ENCODE results near the gene FAAP100.

FAAP100 gene

DNA sequence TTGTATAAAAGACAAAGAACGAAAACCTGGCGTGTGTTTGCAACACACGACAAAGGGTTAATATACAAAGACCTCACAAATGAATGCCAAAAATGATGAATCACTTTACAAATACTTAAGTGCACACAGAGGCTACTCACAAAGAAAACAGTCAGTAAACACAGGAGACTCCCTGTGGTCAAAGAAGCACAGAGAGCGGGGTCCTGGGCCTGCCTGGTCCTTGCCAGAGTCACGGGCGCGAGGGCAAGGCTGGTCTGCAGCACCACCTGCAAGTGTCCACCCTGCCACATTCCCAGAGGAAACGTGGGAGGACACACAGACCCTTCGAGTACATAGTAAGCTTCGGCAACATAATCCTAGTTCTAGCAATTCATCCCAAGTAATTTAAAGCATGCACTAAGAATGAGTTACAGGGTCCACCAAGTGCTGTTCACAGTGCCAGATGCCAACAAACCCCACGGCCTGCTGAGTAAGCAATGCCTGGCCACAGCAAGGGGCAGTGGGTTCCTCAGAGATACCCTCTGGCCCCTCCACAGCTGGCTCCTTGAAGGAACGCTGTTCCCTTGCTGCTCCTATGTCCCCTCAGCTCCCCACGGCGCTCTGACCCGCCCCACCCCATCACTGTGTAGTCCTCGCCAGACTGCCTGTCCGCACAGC lies 24.6 kb upstream of the FAAP100 start:
- DNase-seq (ENCODE audit: low read depth in 4 of 4, low spot score in 1 of 4): no peak

DNA sequence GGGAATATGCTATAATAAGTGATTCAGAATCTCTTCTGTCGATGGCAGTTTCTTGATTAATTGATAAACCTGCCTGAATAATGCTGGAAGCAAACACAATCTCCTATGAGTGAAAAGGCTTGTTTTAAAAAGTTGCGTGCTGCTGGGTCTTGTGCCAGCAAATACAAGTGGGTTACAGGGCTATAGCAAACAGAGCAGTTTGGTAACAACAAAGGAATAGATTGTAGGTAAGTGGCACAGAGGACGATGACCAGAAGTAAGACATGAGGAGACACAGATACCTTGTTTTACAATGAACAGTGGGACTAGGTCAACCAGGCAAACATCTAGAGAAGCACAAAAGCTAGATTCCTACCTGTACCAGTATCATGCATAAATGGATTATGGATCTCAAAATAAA lies 23.7 kb upstream of the FAAP100 start:
- DNase-seq (ENCODE audit: low read depth in 4 of 4, low spot score in 1 of 4): no peak

DNA sequence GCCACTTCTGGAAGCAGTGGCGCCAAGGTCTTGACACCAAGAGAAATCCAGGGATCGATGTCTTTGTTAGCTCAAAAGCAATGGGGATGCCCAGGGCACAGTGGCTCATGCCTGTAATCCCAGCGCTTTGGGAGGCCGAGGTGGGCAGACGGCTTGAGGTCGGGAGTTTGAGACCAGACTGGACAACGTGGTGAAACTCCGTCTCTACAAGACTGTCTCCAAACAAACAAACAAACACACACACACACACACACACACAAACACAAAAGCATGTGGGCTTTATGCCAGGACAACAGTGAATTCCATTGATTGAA lies 22.4 kb upstream of the FAAP100 start:
- no peak for DNase-seq (ENCODE audit: low read depth in 4 of 4, low spot score in 1 of 4)

- DNase-seq (ENCODE audit: low read depth in 4 of 4, low spot score in 1 of 4): no peak
Observed at GRCh38 chr17:81573794-81574642, 21.9 kb upstream of the FAAP100 start.

- DNase-seq (ENCODE audit: low read depth in 4 of 4, low spot score in 1 of 4): no peak
Observed at GRCh38 chr17:81572563-81573168, 20.5 kb upstream of the FAAP100 start.

DNA sequence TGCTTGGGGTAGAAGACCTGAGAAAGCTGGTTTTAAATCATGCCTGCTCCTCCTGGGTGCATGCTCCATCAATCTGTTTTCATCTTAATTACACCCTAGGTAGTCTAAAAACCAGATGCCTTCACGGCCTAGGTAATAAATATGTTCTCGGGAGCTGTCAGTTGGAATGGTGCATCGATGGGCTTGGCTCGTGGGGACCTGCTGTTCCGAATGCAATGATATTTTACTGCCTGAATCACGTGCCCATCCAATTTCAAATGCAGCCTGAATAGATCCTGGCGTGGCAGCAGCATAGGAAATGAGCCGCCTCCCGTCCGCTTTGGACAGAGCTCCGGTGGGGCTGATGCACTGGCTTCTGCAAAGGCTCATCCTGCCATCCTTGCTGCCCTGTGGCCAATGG lies 18.8 kb upstream of the FAAP100 start:
- DNase-seq (ENCODE audit: low read depth in 4 of 4, low spot score in 1 of 4): no peak

GRCh38 chr17:81569986-81570514 lies 17.9 kb upstream of the FAAP100 start:
- no peak for DNase-seq (ENCODE audit: low read depth in 4 of 4, low spot score in 1 of 4)

DNA sequence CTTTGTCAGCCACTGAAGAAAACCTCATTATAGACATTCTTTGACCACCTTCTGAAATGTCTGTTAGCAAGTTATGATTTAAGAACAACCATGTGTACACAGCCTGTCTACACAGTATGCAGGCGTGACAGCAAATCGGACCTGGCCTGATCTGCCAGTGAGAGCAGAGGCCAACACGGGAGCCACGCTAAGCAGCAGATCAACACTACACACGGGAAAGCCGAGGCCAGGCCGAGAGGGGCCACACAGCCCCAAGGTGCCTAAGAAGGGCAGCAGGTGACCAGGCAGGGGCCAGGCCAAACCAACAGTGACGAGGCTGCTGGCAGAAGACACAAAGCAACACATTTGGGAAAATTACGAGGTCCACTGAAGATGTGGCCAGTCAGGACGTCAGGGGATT lies 16.3 kb upstream of the FAAP100 start:
- DNase-seq (ENCODE audit: low read depth in 4 of 4, low spot score in 1 of 4): no peak

- DNase-seq (ENCODE audit: low read depth in 4 of 4, low spot score in 1 of 4): no peak
Observed at GRCh38 chr17:81567191-81567590, 15.0 kb upstream of the FAAP100 start.

DNA sequence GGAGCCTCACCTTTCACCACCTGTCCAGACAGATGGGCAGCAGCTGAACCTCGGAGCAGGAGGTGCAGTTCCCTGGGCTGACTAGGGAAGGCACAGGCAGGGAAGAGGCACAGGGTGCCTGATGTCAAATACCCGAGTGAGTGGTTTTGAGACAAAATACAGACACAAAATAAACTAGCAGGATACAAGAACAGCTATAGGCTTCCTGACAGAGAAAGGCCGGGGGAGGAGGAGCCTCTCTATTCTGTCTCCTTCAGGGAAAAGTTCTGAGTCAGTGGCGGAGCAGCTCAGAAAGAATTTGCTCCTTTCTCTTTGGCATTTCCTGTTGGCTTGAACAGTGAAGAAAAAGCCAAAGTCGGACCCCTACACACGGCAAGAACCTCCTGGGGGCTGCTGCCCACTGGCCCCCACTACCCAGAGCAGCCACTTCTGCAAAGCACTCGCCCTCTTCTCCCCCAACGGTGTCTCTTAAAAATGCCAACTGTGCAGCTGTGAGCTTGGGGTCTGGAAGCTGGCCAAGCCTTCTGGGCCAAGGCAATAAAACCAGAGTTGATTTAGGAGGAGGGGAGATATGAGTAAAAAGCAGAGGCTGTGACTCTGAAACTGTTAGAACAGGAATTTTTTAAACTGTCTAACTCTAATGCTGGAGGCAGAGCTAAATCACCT lies 14.4 kb upstream of the FAAP100 start:
- no peak for DNase-seq (ENCODE audit: low read depth in 4 of 4, low spot score in 1 of 4)

DNA sequence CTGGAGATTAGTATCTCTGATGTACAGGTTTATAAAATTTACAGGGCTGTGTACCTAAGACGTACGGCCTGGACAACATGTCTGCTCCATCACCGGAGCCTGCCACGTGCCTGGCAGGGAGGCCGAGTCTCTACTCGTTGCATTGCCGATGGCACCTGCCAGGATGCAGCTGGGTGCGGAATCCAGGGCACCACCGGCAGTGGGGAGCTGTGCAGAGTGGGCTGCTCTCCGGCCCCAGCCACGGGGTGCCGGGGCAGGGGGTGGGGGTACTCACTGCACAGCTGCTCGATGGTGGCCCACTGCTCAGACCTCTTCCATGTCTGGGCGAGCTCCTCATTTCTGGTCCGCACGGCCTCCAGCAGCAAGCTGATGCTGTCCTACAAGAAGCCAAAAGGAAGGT lies 13.1 kb upstream of the FAAP100 start:
- DNase-seq (ENCODE audit: low read depth in 4 of 4, low spot score in 1 of 4): no peak

GRCh38 chr17:81564778-81565177 lies 12.6 kb upstream of the FAAP100 start:
- DNase-seq (ENCODE audit: low read depth in 4 of 4, low spot score in 1 of 4): no peak

- DNase-seq (ENCODE audit: low read depth in 4 of 4, low spot score in 1 of 4): no peak
Observed at GRCh38 chr17:81563861-81564586, 11.9 kb upstream of the FAAP100 start.

- DNase-seq (ENCODE audit: low read depth in 4 of 4, low spot score in 1 of 4): no peak
Observed at GRCh38 chr17:81561494-81561885, 9.3 kb upstream of the FAAP100 start.

- no peak for DNase-seq (ENCODE audit: low read depth in 4 of 4, low spot score in 1 of 4)
Observed at GRCh38 chr17:81558941-81559806, 7.0 kb upstream of the FAAP100 start.

GRCh38 chr17:81558115-81558468 lies 5.9 kb upstream of the FAAP100 start:
- DNase-seq (ENCODE audit: low read depth in 4 of 4, low spot score in 1 of 4): no peak

DNA sequence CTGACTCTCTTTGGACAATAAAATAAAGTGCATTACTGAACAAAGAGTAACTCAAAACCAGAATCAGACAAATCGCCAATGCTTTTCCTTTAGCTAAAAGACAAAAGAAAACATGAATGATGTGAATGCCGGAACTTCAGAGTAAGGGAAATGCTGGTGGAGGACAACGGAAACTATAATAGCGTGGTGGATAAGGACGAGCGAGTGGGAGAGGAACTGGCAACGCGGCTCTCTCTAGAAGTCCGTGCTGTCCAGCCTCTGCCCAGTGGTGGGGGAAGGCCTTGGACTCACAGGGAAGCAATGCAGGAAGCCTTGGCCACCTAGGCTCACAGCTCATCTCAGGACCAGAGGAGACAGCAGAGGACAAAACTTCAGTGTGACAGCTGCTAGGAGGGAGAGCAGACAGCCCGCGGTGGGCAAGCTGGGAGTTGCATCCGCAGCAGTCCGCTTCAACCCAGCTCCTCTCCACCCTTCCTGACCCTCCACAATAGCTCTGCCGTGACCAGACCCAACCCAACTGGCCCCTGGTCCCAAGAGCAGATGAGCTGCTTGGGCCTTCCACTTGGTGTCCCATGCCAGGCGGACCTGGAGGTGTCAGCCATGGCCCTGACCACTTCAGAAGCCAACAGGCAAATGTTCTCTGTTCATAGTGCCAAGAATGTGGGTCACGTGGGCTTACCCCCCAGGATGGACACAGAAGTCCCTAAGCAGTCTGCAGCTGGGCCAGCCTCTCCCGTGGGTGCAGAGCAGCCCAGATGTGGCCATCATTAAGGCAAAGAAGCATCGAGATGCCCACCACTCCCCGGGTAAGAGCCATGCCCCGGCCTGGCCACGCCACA lies 5.3 kb upstream of the FAAP100 start:
- DNase-seq (ENCODE audit: low read depth in 4 of 4, low spot score in 1 of 4): no peak

- DNase-seq (ENCODE audit: low read depth in 4 of 4, low spot score in 1 of 4): no peak
Observed at GRCh38 chr17:81556863-81557262, 4.7 kb upstream of the FAAP100 start.

- DNase-seq (ENCODE audit: low read depth in 4 of 4, low spot score in 1 of 4): no peak
Observed at GRCh38 chr17:81556175-81556691, 4.1 kb upstream of the FAAP100 start.
